Measurements from ENCODE around the gene KIAA1755.

The KIAA1755 gene

DNA sequence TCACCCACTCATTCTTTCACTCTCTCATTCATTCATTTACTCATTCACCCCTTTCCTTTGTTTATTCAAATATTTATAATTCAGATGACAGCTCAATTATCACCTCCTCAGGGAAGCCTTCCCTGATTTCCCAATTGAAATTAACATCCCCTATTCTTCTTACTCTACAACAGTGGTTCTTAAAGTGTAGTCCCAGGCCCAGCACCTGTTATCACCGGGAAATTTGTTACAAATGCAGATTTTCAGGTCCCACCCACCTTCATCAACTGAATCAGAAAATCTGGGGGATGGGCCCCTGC lies 30.3 kb downstream of the KIAA1755 start:
- Histone ChIP-seq H3K27ac (ENCODE audit: low read depth, low read length) (no peak overlapping the region), H3K4me1 (ENCODE audit: insufficient read depth, low read length) (no peaks in the 10 kb centered on the region), H3K9me3 (ENCODE audit: insufficient read depth, low read depth, low read length) (no peaks in the 10 kb centered on the region), H3K9ac (ENCODE audit: low read depth, low read length) (no peak overlapping the region), H3K27me3 (ENCODE audit: insufficient read depth, low read length) (no peaks in the 10 kb centered on the region), H3K4me3 (ENCODE audit: low read length) (no peak overlapping the region), H3K36me3 (ENCODE audit: insufficient read depth, low read length) (no peaks in the 10 kb centered on the region)
- 73% methylated on average over 1 of the region's 1 CpG for WGBS

- H3K4me1 ChIP-seq (ENCODE audit: insufficient read depth, low read length): no peaks in the 10 kb centered on the region
- H3K27me3 ChIP-seq (ENCODE audit: insufficient read depth, low read length): no peaks in the 10 kb centered on the region
- 80% methylated on average over 5 of the region's 6 CpGs for WGBS
- no peak overlapping the region for H3K4me3 ChIP-seq (ENCODE audit: low read length)
- H3K9ac ChIP-seq (ENCODE audit: low read depth, low read length): no peak overlapping the region
- H3K9me3 ChIP-seq (ENCODE audit: insufficient read depth, low read depth, low read length): no peaks in the 10 kb centered on the region
- H3K27ac ChIP-seq (ENCODE audit: low read depth, low read length): no peak overlapping the region
- no peaks in the 10 kb centered on the region for H3K36me3 ChIP-seq (ENCODE audit: insufficient read depth, low read length)
These were observed 30.9 kb downstream of the KIAA1755 start for GRCh38 chr20:38229376-38230252.

DNA sequence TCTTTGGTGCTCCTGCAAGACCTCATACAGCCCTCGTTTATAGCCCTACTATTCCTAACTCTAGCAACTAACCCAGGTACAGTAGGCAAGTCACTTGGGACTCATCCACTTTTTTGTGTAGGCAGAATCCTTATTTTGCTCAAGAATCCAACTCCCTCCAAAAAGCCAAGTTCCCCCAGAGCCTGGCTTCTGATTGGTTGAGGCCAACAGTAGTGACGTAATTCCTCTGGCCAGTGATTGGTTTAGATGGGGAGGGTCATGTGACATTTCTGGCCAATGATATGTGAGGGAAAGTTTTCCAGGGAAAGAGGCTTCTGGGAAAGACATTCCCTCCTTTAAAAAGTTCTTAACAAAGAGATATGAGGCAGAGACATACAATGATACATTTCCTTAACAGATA lies 32.1 kb downstream of the KIAA1755 start:
- Histone ChIP-seq H3K36me3 (ENCODE audit: insufficient read depth, low read length) (no peaks in the 10 kb centered on the region), H3K27ac (ENCODE audit: low read depth, low read length) (no peak overlapping the region), H3K9ac (ENCODE audit: low read depth, low read length) (no peak overlapping the region), H3K4me3 (ENCODE audit: low read length) (no peak overlapping the region), H3K27me3 (ENCODE audit: insufficient read depth, low read length) (no peaks in the 10 kb centered on the region), H3K4me1 (ENCODE audit: insufficient read depth, low read length) (no peaks in the 10 kb centered on the region), H3K9me3 (ENCODE audit: insufficient read depth, low read depth, low read length) (no peaks in the 10 kb centered on the region)
- 94% methylated on average over 2 of the region's 2 CpGs for WGBS

GRCh38 chr20:38227420-38228360 lies 32.8 kb downstream of the KIAA1755 start:
- Histone ChIP-seq H3K4me3 (ENCODE audit: low read length) (no peak overlapping the region), H3K4me1 (ENCODE audit: insufficient read depth, low read length) (no peaks in the 10 kb centered on the region)
- 93% methylated on average over 11 of the region's 11 CpGs for WGBS

DNA sequence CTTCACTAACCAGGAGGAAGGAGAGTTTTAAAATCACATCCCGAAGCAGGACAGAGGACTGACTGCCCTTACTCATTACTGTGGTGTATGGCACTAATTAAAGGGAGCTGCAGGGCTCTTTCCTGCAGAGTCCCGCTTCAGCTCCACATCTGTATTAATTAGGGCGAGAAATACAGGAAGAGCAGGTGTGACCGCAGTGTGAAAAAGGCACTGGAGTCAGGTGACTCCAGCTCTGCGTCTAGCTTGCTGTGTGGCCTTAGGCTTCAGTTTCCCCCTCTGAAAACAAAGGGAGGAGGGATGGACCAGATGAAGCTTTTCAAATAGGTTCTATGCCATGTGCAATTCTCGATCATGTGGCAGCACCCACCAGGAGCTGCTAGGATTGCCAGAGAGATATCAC lies 34.0 kb downstream of the KIAA1755 start:
- no peak overlapping the region for H3K4me3 ChIP-seq (ENCODE audit: low read length)
- no peaks in the 10 kb centered on the region for H3K9me3 ChIP-seq (ENCODE audit: insufficient read depth, low read depth, low read length)
- H3K36me3 ChIP-seq (ENCODE audit: insufficient read depth, low read length): no peaks in the 10 kb centered on the region
- no peaks in the 10 kb centered on the region for H3K4me1 ChIP-seq (ENCODE audit: insufficient read depth, low read length)
- 90% methylated on average over 6 of the region's 6 CpGs for WGBS
- H3K27me3 ChIP-seq (ENCODE audit: insufficient read depth, low read length): no peaks in the 10 kb centered on the region
- H3K27ac ChIP-seq (ENCODE audit: low read depth, low read length): no peak overlapping the region
- no peak overlapping the region for H3K9ac ChIP-seq (ENCODE audit: low read depth, low read length)

More at GRCh38 chr20:38227420-38228360, 32.8 kb downstream of the KIAA1755 start:
- Histone ChIP-seq H3K36me3 (ENCODE audit: insufficient read depth, low read length) (no peaks in the 10 kb centered on the region), H3K9ac (ENCODE audit: low read depth, low read length) (no peak overlapping the region), H3K9me3 (ENCODE audit: insufficient read depth, low read depth, low read length) (no peaks in the 10 kb centered on the region), H3K27ac (ENCODE audit: low read depth, low read length) (no peak overlapping the region), H3K27me3 (ENCODE audit: insufficient read depth, low read length) (no peaks in the 10 kb centered on the region)

GRCh38 chr20:38225900-38226263 lies 34.7 kb downstream of the KIAA1755 start:
- no peaks in the 10 kb centered on the region for H3K27me3 ChIP-seq (ENCODE audit: insufficient read depth, low read length)
- H3K9ac ChIP-seq (ENCODE audit: low read depth, low read length): no peak overlapping the region
- H3K36me3 ChIP-seq (ENCODE audit: insufficient read depth, low read length): no peaks in the 10 kb centered on the region
- H3K4me1 ChIP-seq (ENCODE audit: insufficient read depth, low read length): no peaks in the 10 kb centered on the region
- no peaks in the 10 kb centered on the region for H3K9me3 ChIP-seq (ENCODE audit: insufficient read depth, low read depth, low read length)
- no peak overlapping the region for H3K27ac ChIP-seq (ENCODE audit: low read depth, low read length)
- H3K4me3 ChIP-seq (ENCODE audit: low read length): no peak overlapping the region
- 91% methylated on average over 2 of the region's 2 CpGs for WGBS

- WGBS: 91% methylated on average over 8 of the region's 8 CpGs
- H3K36me3 ChIP-seq (ENCODE audit: insufficient read depth, low read length): no peaks in the 10 kb centered on the region
- H3K9me3 ChIP-seq (ENCODE audit: insufficient read depth, low read depth, low read length): no peaks in the 10 kb centered on the region
- H3K4me1 ChIP-seq (ENCODE audit: insufficient read depth, low read length): no peaks in the 10 kb centered on the region
- no peak overlapping the region for H3K9ac ChIP-seq (ENCODE audit: low read depth, low read length)
- no peaks in the 10 kb centered on the region for H3K27me3 ChIP-seq (ENCODE audit: insufficient read depth, low read length)
- H3K4me3 ChIP-seq (ENCODE audit: low read length): no peak overlapping the region
- no peak overlapping the region for H3K27ac ChIP-seq (ENCODE audit: low read depth, low read length)
These were observed 35.2 kb downstream of the KIAA1755 start for GRCh38 chr20:38225240-38225899.

GRCh38 chr20:38224531-38224930 lies 36.0 kb downstream of the KIAA1755 start:
- WGBS: 87% methylated on average over 8 of the region's 10 CpGs
- Histone ChIP-seq H3K27me3 (ENCODE audit: insufficient read depth, low read length) (no peaks in the 10 kb centered on the region), H3K4me1 (ENCODE audit: insufficient read depth, low read length) (no peaks in the 10 kb centered on the region), H3K27ac (ENCODE audit: low read depth, low read length) (no peak overlapping the region), H3K9ac (ENCODE audit: low read depth, low read length) (no peak overlapping the region), H3K36me3 (ENCODE audit: insufficient read depth, low read length) (no peaks in the 10 kb centered on the region), H3K9me3 (ENCODE audit: insufficient read depth, low read depth, low read length) (no peaks in the 10 kb centered on the region), H3K4me3 (ENCODE audit: low read length) (no peak overlapping the region)

- Histone ChIP-seq H3K36me3 (ENCODE audit: insufficient read depth, low read length) (no peaks in the 10 kb centered on the region), H3K27me3 (ENCODE audit: insufficient read depth, low read length) (no peaks in the 10 kb centered on the region), H3K4me1 (ENCODE audit: insufficient read depth, low read length) (no peaks in the 10 kb centered on the region), H3K27ac (ENCODE audit: low read depth, low read length) (no peak overlapping the region), H3K9me3 (ENCODE audit: insufficient read depth, low read depth, low read length) (no peaks in the 10 kb centered on the region), H3K9ac (ENCODE audit: low read depth, low read length) (no peak overlapping the region), H3K4me3 (ENCODE audit: low read length) (no peak overlapping the region)
- 90% methylated on average over 3 of the region's 3 CpGs for WGBS
These were observed 36.8 kb downstream of the KIAA1755 start for GRCh38 chr20:38223743-38224100.

- 77% methylated on average over 5 of the region's 7 CpGs for WGBS
- Histone ChIP-seq H3K9me3 (ENCODE audit: insufficient read depth, low read depth, low read length) (no peaks in the 10 kb centered on the region), H3K9ac (ENCODE audit: low read depth, low read length) (no peak overlapping the region), H3K36me3 (ENCODE audit: insufficient read depth, low read length) (no peaks in the 10 kb centered on the region), H3K27me3 (ENCODE audit: insufficient read depth, low read length) (no peaks in the 10 kb centered on the region), H3K4me1 (ENCODE audit: insufficient read depth, low read length) (no peaks in the 10 kb centered on the region; the same call in 1 of the 2 replicates), H3K4me3 (ENCODE audit: low read length) (no peak overlapping the region), H3K27ac (ENCODE audit: low read depth, low read length) (no peak overlapping the region)
These were observed 37.4 kb downstream of the KIAA1755 start for GRCh38 chr20:38222923-38223742.

Measured in HUES64 (cell line).